ENCODE results near the gene DDX41.
"Not testable (repeated sequence)": the region's sequence is repeated elsewhere in the genome, so short reads cannot be mapped to it uniquely, and the experiment has no call there.

The DDX41 gene

GRCh38 chr5:177537389-177538361, 20.9 kb upstream of the DDX41 start:
- DNase-seq, result no peak

- no peak for DNase-seq
These were observed 19.6 kb upstream of the DDX41 start for GRCh38 chr5:177536386-177536785.

DNA sequence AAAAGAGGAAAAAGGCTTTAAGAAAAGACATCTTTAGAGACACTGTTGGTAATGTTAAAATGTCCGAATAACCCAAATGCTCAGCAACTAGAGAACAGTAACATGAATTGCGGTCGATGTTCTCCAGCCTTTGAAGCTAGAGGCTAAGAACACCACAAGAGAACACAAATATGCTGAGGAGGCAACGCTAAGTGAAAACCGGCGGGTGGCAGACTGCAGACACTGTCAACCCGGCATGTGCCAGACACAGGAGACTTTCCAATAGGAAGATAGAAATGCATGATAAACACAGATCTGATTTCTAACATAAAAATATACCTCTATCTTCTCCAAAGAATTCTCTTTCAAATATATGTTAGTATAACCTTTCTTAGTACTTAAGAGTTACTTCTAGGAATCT, 18.4 kb upstream of the DDX41 start:
- no peak for DNase-seq

DNA sequence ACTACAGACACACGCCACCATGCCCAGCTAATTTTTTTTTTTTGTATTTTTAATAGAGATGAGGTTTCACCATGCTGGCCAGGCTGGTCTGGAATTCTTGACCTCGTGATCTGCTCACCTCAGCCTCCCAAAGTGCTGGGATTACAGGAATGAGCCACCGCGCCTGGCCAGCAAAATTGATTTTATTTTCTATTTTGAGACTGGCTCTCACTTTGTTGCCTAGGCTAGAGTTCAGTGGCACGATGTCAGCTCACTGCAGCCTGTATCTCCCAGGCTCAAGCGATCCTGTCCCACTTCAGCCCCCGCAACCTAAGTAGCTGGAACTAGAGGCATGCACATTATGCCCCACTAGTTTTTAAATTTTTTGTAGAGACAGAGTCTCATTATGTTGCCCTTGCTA, 17.7 kb upstream of the DDX41 start:
- not testable (repeated sequence) for DNase-seq

GRCh38 chr5:177531209-177531940, 14.6 kb upstream of the DDX41 start:
- no peak for DNase-seq

DNA sequence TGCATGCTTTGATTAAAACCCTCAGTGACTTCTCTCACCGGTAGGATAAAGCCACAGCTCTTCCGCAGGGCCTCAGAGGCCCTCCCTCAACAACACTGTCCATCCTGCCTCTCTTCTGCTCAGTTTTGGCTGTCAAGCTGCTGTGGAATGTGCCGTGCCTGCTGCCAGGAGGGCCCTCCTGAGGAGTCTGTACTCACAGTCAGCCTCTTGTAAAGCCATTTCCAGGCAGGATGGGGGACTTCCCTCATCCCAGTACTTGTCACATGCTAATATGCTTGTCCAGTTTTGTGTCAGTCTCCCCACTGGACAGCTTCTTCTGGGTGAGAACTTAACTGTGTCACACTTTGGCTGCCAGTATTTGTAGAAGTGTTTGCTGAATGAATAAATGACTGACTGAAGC, 13.9 kb upstream of the DDX41 start:
- no peak for DNase-seq

DNA sequence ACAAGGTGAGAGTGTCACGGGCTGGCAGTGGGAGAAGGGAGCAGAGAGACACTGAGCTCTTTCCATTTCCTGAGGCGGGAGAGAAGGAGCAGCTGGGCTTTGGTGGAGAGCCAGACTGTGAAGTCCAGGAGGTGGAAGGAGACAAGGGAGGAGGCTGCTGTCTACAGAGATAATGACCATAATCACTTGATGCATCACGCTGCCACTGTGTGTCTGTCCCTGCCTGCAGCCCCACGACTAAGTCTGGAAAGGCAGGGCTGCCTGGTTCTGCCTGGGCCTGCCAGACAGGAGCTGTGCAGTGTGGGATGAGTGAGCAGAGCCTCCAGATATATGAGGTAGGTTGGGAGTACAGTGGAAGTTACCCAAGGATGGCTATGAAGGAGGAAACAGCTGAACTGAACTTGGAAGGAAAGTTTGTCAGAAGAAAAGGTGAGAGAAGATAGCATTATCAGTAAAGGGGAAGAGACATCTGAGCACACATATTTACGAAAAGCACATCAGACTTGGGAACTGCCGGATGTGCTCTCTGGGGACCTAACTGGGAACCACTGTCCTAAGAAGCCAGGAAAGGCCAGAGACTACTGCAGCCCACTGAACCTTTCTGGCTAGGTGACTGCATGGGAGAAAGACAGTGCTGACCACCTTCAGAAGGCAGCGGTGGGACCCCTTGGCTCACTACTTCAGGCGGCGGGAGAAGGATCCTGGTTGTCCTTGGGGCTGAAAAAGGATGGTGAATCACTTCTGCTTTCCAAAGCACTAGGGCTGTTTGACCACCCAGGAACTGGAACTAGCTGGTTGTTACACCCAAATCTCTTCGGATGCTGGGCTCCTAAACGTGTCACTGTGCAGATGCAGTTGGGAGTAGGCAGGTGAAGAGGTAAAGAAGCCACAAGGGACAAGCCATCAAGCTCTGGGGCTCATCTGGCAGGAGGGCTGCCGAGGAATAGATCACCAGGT, 12.8 kb upstream of the DDX41 start:
- no peak for DNase-seq

- no peak for DNase-seq
These were observed 11.9 kb upstream of the DDX41 start for GRCh38 chr5:177528631-177529030.

DNA sequence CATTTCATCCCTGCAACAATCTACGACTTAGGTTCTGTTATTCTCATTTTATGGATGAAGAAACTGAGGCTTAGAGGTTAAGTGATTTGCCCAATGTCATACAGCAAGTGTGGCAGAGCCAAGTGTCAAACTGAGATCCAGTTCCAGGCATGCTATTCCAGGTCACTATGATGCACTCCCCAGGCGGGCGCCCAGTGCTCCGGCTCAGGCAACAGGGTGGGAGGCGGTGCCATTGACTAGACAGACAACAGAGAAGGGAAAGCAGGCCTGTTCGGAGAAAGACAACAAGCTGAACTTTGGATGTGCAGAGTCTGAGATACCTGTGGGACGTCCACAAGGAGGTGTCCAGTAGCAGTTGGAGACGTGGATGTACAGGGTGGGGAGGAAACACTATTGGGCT, 10.8 kb upstream of the DDX41 start:
- DNase-seq, result no peak

DNA sequence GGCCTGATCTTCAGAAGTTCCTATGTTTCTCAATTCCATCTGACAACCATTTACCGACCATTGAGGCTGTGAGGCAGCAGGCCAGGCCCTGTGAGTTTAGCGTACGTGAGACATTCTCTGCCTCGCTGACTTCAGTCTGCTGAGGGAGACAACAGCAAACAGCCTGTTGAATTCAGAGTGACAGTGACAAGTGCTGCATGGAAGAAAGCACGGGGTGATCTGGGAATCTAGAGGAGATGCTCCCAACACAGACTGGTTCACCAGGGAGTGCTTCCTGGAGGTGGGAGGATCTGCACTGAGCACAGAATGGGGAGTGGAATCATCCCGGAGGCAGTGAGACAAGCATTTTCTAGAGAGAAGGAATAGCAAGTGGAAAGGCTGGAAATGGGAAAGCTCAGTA, 10.0 kb upstream of the DDX41 start:
- no peak for DNase-seq

- no peak for DNase-seq
These were observed 9.4 kb upstream of the DDX41 start for GRCh38 chr5:177526191-177526590.

DNA sequence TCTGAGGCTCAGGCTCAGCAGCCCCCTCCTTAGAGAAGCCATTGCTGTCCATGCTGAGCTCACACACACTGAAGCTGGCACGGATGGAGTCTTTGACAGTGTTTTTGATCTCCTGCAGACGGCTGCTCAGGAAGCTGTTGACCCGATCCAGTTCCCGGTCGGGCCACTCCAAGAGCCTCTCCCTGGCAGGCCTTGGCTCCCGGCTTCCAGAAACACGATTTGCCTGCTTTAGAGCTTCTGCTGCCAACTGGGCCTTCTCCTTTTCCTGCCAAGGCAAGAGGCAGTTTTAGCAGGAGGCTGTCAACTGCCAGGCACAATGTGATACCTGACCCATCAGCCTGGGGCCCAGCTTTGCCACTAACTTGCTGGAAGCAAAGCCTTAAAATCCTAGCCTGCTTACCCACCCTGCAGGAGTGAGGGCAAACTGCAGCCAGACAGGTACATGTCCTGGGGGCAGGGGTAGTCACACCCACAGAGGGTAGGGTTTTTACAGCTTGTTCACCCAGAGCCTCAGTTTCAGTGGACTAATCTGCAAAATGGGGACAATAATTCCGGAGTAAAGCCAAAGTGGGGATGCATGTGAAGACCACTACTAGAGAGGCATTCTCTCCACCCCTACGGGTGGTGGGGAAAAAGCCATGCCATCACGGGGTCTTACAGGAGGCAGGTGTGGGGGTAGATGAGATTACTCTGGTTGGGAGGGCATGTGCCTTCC, 8.3 kb upstream of the DDX41 start:
- DNase-seq, result no peak

- DNase-seq, result no peak
These were observed 7.8 kb upstream of the DDX41 start for GRCh38 chr5:177524539-177524900.

DNA sequence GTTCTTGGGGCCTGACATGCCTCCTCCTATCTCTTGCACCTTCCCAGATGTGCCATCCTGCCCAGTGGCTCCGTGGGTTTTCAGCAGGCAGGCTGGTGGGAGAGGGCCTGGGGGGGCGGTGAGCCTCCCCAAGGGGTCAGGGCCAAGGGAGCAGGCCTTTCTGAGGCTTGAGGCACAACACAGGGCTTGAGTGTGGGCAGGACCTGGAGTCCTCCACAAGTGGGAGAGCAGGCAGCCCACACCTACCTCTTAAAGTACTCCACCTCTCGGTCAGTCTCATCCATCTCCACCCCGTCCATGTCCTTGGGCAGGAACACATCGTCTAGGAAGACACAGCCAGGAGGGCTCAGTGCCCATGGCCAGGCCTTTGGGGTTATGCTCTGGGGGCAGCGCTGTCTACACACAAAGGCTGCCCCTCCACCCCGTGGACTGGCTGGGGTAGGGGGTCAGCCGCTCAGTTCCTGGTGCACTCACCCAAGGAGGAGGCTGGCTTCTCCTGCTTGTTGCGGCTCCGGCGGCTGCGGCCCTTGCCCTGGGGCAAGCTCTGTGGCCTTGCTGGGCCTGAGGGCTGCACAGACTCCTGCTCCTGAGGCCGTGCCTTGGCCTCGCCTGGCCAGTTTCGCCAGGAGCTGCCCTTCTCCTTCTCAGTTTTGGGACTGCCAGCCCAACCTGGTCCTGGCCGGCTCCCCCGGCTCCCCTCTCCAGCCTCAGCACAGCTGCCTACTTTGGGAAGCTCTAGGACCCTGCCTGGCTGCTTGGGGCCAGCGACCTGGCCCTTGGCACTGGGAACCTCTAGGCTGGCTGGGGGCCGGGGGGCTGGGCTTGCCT, 7.2 kb upstream of the DDX41 start:
- DNase-seq, result no peak

- no peak for DNase-seq
These were observed 4.3 kb upstream of the DDX41 start for GRCh38 chr5:177520916-177521513.

DNA sequence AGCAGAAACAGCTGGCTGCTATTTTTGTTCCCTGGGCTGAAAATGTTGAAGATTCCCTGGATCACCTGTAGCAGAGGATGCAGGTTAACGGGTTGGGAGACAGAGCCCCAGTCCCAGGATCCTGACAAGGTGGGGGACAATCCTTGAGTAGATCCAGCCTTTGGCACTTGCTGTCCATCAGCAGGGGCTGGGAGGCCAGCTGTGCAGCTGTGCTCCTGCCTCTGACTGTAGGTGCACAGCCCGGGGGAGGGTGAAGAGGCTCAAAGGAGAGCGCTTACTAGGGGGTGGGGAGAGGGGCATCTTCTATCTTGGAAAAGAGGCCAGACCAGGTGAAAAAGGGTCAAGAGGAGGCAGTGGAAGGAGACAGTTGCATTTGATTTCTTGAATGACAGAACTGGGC, 3.5 kb upstream of the DDX41 start:
- no peak for DNase-seq

DNA sequence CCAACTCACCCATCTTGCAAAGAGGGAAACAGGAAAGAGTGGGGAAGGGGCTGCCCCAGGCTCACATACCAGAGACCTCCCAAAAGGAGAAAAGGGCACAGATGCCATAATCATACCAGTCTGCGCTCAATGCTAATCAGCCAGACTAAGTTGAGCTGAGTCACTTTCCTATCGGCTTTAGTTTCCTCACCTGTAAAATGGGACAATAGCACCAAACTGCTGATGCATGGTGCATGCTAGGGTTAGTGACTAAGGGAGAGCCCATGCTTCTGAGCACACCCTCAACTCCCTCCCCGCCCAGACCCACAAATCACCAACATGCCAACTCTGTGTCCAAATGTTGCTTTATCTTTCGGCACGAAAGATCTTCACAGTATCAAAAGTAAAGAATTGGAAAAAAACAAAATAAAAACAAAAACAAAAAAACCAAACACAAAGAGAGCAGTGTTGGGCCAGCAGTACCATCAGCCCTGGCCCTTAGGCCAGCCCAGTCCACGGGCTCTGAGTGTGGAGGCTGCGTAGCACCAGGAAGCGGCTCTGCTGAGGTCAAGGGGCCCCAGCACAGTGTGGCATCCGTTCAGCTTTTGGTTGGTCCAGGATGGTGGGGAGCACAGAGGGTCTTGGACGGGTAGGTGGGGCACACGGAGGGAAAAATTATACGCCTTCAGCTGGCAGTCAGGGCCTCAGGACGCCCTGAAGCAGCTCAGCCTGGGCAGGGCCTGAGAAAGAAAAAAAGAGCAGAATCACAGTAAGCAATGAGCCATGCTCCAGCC, 2.9 kb upstream of the DDX41 start:
- DNase-seq, result no peak

DNA sequence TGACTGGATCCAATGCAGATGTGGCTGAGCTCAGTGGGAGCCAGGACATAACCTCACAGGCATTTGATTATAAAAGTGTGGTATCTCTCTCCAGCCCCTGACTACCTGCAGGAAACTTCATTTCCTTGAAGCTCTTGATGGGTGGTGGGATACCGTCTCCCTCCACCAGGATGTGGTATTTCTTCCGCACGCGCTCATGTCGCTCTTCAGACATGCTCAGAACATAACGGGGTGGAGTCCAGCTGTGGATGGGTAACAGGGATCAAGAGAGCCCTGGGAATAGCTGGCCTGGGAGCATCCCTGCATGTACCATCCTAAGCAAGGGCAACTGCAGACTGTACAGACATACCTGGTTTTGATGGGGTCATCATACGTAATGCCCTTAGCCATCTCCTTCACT, 1.2 kb downstream of the DDX41 start:
- no peak for DNase-seq

- no peak for DNase-seq
These were observed 2.2 kb downstream of the DDX41 start for GRCh38 chr5:177514541-177514940.

DNA sequence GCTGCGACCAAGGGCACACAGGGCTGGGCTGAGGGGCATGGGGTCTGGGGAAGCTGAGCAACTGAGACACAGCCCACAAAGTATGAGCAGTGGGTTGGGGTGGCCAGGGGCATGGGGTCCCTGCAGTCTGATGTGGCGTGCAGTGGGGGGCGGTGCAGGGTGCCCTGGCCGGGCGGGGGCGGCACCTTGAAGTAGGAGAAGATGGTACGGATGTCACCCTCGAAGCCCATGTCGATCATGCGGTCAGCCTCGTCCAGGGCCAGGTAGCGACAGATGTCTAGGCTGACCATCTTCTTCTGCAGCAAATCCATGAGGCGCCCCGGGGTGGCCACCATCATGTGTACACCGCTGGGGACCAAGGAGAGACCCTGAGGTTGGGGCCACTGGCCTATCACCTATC, 3.3 kb downstream of the DDX41 start:
- DNase-seq, result no peak

All from right kidney (tissue), 1 donor.